Measurements from ENCODE around the gene CRTC3.

DNA sequence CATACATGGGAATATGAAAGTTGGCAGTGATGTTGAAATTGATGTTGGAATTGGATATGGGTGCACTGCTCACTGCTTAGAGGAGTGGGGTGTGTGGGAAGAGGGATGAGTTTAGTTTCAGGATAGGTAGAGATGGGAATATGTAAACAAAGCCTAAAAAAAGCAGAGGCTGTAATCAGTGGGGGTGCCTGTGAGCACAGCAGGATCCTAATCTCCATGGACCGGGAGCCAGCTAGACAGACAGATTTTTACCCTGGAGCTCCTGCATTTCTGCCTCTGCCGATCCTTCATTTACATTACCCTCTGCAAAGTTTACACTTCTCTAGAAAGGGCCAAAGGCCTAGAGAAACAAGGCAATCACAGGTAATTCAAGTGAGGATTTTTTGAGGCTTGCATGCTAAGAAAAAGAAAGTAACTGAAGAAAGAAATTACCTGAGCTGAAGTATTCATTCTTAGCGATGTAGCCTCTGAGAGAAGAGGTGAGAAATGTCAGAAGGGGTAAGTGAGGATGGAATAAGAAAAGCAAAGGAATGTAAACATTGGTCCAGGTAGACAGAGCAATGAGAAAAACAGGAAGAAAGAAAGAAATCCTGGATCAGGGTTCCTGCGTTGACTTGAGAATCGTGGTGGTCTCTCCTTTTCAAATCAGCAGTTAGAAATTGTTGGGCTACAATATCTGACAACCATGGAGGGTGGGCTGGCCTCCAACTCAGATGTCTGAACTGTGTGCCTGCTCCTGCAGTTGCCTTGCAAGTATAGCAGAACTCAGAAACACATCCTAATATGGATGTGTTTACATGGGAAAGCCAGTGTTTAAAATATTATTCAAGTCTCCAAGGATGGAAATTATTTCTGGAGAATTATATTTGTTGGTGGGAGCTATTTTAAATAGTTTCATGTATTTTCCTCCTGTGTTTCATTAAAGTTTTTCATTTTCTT is 79.8 kb downstream of the CRTC3 start:
- TF ChIP-seq SIN3A (IDR thresholded peaks at IDR 0.05; ENCODE audit: borderline replicate concordance, insufficient read depth, low read length) (no peak), POLR2AphosphoS5 (IDR thresholded peaks at IDR 0.05; ENCODE audit: low read depth, low read length) (no peak), FOXP2 (optimal IDR thresholded peaks at IDR 0.05; ENCODE audit: borderline replicate concordance, extremely low read depth, extremely low read length, insufficient read depth) (no peak), TAF1 (IDR thresholded peaks at IDR 0.05; ENCODE audit: borderline replicate concordance, insufficient read depth, low read length) (no peak), REST (IDR thresholded peaks at IDR 0.05; ENCODE audit: insufficient read depth in 1 of 2, low read depth in 2 of 2, low read length in 2 of 2) (no peak)

All from PFSK-1 (cell line).